HG02943 (cell line): Measurements from ENCODE around the gene HRC.

Experiments
- ATAC-seq: cut with Tn5 transposase; IDR thresholded peaks from one replicate; pipeline ENCODE4 v1.9.1; 2021; ENCODE audit warnings: mild to moderate bottlenecking, low read depth, moderate library complexity; ENCODE audit not compliant: unreplicated experiment

The HRC gene

DNA sequence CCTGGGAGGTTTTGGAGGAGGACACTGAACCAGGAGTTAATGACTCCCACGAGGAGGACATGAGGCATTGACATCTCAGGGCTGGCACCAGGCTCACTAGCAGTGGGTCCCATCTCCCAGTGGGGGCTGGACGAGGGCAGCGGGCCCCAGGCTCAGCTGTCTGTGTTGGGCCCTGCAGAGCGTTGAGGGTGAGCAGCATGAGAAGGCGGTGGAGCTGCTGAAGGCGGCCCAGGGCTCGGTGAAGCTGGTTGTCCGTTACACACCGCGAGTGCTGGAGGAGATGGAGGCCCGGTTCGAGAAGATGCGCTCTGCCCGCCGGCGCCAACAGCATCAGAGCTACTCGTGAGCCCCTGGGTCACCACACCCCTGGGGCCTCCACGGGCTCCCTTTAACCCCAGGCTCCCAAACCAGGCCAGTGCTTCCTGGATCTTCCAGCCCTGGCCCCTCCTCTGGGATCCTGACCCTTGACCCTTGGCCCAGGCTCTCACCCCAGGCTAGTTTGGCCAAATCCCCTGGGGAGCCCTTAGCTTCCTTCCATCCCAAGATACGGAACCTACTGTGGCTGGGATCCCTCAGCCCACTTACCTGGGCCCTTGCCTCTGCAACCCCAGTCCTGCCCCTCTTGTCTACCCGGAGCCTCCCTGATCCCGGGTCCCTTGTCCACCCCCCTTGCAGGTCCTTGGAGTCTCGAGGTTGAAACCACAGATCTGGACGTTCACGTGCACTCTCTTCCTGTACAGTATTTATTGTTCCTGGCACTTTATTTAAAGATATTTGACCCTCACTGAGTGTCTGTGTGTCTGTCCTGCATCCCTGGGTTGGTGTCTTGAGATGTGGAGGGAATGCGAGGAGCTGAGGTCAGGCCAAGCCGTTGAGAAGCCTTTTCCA, 37.3 kb downstream of the HRC start:
- ATAC-seq = no peak

DNA sequence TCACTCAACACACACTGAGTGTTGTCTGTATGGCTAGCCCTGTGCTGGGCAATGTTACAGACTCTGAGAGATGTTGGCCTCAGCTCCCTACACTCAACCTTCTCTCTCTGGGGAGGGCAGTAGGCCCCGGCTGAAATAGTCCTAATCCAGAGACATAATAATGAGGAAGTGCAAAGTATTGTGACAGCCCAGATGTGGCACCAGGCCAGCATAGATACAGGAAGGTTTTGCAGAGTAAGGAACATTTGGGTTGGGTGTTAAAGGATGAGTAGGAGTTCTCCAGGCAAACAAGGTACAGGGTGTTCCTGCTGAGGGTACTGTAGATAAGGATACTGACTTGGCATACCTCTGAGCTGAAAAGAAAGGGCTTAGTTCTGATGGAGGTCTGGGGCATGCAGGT, 38.7 kb downstream of the HRC start:
- no peak for ATAC-seq

DNA sequence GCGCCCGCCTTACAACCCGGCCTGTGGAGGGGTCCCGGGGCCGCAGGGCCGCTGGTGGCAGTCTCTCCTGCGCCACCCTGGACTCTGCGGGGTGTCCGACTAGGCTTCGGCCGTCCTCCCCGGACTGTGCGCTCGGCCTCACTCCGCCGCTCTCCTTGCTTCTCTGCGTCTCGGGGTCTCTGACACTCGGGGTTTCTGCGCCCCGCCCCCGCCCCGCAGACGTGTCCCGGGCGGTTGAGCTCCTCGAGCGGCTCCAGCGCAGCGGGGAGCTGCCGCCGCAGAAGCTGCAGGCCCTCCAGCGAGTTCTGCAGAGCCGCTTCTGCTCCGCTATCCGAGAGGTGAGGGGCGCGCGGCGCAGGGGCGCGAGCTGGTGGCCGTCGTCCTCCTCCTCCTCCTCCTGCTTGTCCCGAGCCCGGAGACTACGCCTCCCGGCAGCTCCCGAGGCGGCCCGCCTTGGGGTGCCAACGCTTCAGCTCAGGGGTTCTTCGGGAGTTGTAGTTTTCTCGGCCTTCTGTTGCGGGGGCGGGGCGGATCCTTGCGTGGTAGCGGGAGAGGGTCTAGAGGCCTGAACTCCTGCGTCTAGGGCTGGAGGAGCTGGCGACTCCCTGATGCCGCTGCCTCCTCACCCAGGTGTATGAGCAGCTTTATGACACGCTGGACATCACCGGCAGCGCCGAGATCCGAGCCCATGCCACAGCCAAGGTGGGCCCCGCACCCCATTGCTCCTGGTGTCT, 40.4 kb downstream of the HRC start:
- ATAC-seq = no peak

DNA sequence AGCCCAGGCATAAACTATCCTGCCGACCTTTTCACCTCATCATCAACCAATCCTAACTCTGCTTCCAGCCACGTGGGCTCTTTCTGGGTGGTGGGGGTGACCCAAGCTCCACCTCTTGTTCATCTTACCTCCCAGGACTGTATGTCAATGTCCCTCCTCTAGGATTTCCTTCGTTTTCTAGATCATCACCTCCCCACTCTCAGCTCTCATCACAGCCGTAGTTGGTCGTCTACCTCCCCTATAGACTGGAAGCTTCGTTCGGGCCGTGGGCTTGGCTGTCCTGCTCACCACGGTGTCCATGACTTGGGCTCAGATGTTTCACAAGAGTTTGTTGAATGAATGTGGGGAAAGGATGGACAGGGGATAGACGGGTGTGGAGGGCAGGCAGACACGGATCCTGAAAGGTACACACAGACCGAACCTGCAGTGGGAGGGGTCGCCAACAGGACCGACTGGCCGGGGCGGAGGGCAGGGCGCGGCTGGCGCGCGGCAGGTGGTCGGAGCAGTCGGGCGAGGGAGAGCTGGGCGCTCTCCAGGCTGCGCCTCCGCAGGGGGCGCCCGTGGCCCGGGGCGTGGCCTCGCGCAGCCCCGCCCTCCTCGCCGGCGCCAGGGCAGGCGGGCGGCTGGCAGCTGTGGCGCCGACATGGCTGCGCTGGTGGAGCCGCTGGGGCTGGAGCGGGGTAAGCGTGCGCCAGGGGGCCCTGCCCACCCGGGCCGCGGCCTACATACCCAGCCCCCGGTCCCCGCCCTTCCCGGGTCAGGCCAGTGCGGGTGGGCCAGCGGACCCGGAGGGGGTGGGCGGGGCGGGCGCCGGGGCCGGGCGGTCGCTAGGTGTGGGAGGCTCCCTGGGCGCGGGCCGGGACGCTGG, 41.2 kb downstream of the HRC start, which contains the start of gene LIN7B:
Gene LIN7B, plus strand, starts transcription at position 609 of the 868 bp plus-strand sequence. Its CDS starts 35 bp downstream, at position 644.
- no peak for ATAC-seq

DNA sequence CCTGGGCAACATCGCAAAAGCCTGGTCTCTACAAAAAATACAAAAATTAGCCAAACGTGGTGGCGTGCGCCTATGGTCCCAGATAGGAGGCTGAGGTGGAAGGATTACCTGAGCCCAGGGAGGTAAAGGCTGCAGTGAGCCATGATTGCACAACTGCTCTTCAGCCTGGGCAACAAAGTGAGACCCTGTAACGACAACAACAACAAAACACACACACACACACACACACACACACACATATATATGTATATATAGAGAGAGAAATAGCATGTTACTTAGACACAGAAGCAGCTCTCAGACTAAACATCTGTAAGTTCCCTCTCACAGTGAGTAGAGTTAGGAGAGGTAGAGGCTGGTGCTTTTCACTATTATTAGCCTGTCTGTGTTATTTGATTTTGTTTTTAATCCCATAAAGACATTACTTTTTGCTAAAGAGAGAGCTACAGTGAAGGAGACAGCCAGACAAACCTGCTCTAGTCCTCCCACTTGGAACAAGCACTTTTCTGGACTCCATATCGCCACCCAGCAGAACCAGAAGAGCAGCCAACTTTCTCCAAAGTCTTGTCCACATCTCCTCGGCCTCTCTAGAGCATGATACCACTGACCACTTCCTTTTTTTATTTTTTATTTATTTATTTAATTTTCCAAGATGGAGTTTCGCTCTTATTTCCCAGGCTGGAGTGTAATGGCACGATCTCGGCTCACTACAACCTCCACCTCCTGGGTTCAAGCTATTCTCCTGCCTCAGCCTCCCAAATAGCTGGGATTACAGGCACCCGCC, 43.8 kb downstream of the HRC start:
- ATAC-seq = no peak

DNA sequence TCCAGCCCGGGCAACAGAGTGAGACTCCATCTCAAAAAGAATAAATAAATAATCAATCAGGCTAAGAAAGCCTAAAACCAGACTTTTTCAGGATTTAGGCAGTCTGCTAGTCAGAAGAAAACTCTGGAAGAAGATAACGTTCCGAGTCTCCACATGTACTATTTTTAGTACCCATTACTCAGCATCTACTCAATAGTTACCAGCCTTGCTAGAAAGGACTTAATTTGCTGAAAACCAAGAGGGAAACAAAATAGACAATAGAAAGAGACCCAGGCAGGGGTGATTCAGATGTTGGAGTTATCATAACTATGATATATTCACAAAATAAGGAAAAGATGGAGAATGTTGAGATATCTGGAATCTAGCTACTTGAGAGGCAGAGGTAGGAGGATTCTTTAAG, 44.6 kb downstream of the HRC start:
- ATAC-seq = no peak

DNA sequence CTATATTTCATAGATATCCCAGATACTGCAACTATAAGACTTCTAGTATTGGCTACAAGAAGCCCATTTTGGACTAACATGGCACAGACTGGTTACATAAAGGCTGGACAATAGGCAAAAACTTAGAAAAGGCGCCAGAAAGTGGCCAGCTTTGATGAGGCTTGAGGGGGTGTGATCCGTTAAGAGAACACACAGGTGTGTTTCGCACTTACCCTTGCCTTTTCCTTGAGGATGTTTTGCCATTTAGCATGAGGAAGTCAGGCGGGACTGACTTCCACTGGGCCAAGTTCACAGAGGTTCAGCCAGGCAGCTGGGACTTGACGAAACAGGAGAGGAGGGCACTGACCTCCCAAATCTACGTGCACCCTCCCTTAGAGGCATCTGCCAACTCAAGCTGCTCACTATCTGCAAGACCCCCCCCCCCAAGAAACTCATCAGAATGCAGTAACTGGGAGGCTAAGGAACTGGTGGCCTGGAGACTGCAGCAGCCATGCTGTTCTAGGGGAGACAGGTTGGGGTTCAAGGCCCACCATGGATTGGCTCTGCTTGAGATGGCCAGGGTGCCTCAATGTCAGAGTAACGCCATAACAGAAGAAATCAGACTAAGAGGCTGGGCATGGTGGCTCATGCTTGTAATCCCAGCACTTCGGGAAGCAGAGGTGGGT, 45.5 kb downstream of the HRC start:
- no peak for ATAC-seq

DNA sequence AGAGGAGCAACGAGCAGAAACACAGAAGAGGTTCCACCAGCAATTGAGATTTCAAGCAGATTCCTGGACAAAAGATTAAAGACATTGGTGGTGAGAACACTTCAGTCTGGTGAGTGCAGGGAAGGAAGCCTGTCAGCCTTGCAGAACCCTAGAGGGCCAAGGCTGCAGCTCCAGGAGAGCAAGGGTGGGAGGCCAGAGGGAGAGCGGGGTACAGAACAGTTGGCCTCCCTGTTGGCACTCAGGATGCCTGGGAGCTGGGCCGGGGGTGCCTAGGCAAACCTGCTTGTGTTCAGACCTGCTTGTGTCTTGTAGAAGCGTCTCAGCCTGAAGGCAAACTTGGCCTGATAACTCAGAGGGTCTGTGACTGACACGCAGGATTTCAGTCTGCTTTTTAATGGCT, 46.1 kb downstream of the HRC start:
- no peak for ATAC-seq

DNA sequence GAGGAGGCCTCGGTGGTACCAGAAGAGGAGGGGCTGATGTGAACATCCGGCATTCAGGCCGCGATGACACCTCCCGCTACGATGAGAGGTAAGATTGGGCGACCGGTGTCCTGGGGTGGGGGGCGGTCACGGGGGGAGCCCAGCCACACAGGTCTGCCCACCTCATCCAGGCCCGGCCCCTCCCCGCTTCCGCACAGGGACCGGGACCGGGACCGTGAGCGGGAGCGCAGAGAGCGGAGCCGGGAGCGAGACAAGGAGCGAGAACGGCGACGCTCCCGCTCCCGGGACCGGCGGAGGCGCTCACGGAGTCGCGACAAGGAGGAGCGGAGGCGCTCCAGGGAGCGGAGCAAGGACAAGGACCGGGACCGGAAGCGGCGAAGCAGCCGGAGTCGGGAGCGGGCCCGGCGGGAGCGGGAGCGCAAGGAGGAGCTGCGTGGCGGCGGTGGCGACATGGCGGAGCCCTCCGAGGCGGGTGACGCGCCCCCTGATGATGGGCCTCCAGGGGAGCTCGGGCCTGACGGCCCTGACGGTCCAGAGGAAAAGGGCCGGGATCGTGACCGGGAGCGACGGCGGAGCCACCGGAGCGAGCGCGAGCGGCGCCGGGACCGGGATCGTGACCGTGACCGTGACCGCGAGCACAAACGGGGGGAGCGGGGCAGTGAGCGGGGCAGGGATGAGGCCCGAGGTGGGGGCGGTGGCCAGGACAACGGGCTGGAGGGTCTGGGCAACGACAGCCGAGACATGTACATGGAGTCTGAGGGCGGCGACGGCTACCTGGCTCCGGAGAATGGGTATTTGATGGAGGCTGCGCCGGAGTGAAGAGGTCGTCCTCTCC, 47.4 kb downstream of the HRC start:
- ATAC-seq = no peak

DNA sequence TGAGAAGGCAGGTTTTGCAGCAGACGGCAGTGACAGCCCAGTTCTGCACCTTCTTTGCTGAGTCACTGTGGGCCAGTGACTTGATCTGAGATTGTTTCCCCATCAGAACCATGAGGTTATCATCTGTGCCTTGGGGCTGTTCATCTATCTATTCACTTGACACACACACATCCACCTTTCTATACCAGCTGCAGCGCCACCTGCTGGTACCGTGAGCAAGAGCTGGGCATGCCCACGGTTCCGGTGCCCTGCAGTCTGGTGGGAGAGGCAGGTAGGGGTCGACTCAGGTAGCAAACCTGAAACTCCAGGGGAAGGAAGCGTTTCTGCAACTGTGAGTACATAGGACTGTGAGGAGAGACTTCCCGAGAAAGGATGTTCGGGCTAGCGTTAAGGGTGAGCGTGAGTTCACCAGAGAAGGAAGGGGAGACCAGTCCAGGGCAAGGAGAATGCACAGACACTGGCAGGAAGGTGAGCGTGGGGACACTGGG, 48.5 kb downstream of the HRC start:
- ATAC-seq = no peak

DNA sequence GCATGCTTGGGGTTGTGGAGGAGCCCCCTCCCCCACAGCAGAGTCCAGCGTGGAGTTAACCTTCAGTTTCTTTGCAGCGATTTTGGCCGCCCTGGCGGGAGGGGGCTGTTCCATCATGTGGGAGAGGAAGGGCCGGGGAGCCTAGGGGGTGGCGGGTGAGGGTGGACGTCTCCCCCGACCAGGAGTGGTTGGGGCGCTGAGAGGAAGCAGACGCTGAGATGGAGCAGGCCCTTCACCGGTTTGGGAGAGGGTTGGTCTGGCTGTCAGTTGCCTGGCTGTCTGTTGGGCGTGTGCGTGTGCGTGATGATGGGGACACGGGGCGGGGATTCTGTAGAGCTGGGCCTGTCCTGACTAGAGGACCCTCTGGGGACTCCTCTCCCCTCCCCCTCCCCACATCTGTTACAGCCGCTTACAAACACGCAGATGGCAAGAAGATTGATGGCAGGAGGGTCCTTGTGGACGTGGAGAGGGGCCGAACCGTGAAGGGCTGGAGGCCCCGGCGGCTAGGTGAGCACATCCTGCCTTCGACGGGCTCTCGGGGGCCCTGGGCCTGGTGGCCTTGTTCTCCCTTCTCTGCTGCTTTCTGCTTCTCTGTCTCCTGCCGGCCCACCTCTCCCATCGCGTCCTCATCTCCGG, 50.8 kb downstream of the HRC start:
- ATAC-seq = no peak

DNA sequence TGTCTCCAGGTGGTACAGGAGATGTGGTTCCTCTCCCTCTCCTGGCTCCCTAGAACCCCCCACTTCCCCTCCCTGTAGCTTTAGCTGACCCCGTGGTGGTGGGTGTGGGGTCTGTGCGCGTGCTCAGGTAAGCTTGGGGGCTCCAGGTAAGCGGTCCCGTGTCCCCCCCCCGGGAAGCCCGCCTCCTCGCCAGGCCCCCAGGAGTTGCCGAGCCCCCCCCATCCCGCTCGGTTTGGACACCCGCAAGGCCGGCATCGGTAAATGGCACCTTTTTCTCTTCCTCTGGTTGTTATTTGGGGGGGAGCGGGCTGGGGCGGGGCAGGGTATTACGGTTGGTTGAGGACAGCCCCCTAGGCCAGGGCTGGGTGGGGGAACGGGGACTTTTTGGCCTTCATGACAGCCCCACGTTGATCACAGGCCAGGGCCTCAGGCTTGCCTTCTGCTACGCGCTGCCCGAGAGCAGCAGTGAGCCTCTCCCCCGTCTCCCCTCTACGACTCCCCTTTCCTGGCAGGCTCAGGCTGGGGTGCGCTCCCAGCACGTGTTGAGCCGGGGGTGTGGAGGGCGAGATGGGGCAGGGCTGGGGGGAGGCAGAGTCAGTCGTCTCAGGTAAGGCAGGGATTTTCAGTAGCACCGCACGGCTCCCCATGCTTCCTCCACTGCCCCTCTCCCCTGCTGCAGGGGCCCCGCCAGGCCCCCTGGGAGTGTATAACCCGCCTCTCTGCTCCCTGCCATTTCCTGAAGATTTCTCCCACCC, 51.7 kb downstream of the HRC start:
- no peak for ATAC-seq

DNA sequence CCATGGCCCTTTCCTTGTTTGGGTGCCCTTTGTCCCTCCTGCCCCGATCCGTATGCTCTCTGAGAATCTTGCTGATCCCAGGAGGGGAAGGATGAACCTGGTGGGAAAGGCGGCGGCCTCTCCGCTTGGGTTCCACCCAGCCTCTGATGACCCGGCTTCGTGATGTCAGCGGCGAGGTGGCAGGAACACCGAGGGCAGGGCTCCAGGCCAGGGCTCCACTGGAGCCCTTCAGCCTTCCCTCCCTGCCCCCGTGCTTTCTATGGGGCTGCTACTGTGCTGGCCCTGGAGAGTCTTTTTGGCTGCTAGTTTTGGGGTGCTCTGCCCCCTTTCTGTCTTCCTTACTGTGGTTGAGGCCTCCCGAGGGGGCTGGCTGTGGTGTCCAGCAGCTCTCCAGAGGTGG, 52.9 kb downstream of the HRC start:
- ATAC-seq = no peak
